Loucy (cell line): Measurements from ENCODE around the gene HERC3.

Source experiments
- H2AFZ ChIP-seq: fragments of 200-600 bp; sonication (generic); 2 replicates; pipeline ENCODE4 v1.6.0; 2016; ENCODE audit warnings: antibody characterized with exemption, mild to moderate bottlenecking, low read length, moderate library complexity
- H3F3A ChIP-seq: fragments of 200-600 bp; 2 replicates; pipeline ENCODE4 v1.6.0; 2016; ENCODE audit warnings: antibody characterized with exemption, low read depth, mild to moderate bottlenecking
- H3K27me3 ChIP-seq: fragments of 200-600 bp; sonication (generic); 2 replicates; pipeline ENCODE4 v1.6.1; 2014; ENCODE audit warnings: low read length, mild to moderate bottlenecking; ENCODE audit not compliant: insufficient read depth, poor library complexity, severe bottlenecking
- H3K36me3 ChIP-seq: fragments of 200-600 bp; sonication (generic); 2 replicates; pipeline ENCODE4 v1.6.1; 2016; ENCODE audit warnings: low read length; ENCODE audit not compliant: insufficient read depth
- H3K4me1 ChIP-seq: fragments of 200-600 bp; sonication (generic); 2 replicates; pipeline ENCODE4 v1.5.1; 2014; ENCODE audit warnings: low read length, mild to moderate bottlenecking; ENCODE audit not compliant: insufficient read depth, poor library complexity, severe bottlenecking
- H3K4me2 ChIP-seq: fragments of 200-600 bp; sonication (generic); 2 replicates; pipeline ENCODE4 v1.6.0; 2014; ENCODE audit warnings: antibody characterized with exemption, low read length, low read depth, mild to moderate bottlenecking; ENCODE audit not compliant: poor library complexity, severe bottlenecking
- H3K4me3 ChIP-seq: fragments of 200-600 bp; sonication (generic); 2 replicates; pipeline ENCODE4 v1.5.1; 2014; ENCODE audit warnings: low read length, mild to moderate bottlenecking, mixed read lengths; ENCODE audit not compliant: poor library complexity, severe bottlenecking
- H3K79me2 ChIP-seq: fragments of 200-600 bp; sonication (generic); 2 replicates; pipeline ENCODE4 v1.6.1; 2014; ENCODE audit warnings: low read length; ENCODE audit not compliant: insufficient read depth
- H3K9ac ChIP-seq: fragments of 200-600 bp; sonication (generic); 2 replicates; pipeline ENCODE4 v1.6.0; 2014; ENCODE audit warnings: mild to moderate bottlenecking, low read depth, low read length, moderate library complexity; ENCODE audit not compliant: poor library complexity, severe bottlenecking
- H3K9me2 ChIP-seq: fragments of 200-600 bp; sonication (generic); replicated peaks from 2 replicates; pipeline ENCODE4 v1.6.1; 2016; ENCODE audit warnings: low read depth, low read length, mixed read lengths
- H3K9me3 ChIP-seq: fragments of 200-600 bp; sonication (generic); 2 replicates; pipeline ENCODE4 v1.6.1; 2014; ENCODE audit warnings: mild to moderate bottlenecking, antibody characterized with exemption, low read length, low read depth; ENCODE audit not compliant: insufficient read depth
- H4K20me1 ChIP-seq: fragments of 200-600 bp; sonication (generic); 2 replicates; pipeline ENCODE4 v1.6.0; 2014; ENCODE audit warnings: antibody characterized with exemption, low read length, mild to moderate bottlenecking; ENCODE audit not compliant: insufficient read depth, poor library complexity, severe bottlenecking
- EZH2phosphoT487 ChIP-seq: fragments of 200-600 bp; IDR thresholded peaks from 2 replicates; pipeline ENCODE4 v1.6.1; 2018; ENCODE audit warnings: antibody characterized with exemption, mild to moderate bottlenecking, moderate library complexity, borderline replicate concordance
- TF ChIP-seq, protein P1 (sequence below): fragments of 200-600 bp; sonication (generic); conservative IDR thresholded peaks from 2 replicates; pipeline ENCODE4 v1.5.1; 2014; ENCODE audit warnings: mild to moderate bottlenecking, antibody characterized with exemption, low read length

The HERC3 gene

DNA sequence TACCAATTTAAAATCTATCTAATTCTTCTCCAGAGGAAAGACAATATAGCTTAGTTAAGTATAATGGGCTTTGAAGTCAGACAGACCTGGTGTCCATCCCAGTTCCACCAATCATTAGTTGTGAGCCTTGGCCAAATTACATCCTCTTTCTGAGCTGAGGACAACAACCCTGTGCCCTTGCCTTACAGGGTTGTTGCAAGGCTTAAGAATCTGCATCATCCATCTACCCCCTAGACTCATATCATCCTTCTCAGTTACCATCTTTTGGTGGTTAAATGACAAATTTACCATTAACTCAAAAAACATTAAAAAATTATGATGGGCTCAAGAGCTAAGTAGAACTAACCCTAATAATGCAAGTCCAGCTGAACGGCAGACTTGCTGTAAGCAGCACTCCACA, 53.7 kb downstream of the HERC3 start:
- H2AFZ ChIP-seq: no peak overlapping the region
- H3F3A ChIP-seq: no peaks in the 10 kb centered on the region
- H3K79me2 ChIP-seq: no peaks in the 10 kb centered on the region
- no peak overlapping the region for H3K4me2 ChIP-seq
- no peak overlapping the region for H3K9ac ChIP-seq
- TF ChIP-seq EZH2phosphoT487: no peak
- TF ChIP-seq, protein P1, sequence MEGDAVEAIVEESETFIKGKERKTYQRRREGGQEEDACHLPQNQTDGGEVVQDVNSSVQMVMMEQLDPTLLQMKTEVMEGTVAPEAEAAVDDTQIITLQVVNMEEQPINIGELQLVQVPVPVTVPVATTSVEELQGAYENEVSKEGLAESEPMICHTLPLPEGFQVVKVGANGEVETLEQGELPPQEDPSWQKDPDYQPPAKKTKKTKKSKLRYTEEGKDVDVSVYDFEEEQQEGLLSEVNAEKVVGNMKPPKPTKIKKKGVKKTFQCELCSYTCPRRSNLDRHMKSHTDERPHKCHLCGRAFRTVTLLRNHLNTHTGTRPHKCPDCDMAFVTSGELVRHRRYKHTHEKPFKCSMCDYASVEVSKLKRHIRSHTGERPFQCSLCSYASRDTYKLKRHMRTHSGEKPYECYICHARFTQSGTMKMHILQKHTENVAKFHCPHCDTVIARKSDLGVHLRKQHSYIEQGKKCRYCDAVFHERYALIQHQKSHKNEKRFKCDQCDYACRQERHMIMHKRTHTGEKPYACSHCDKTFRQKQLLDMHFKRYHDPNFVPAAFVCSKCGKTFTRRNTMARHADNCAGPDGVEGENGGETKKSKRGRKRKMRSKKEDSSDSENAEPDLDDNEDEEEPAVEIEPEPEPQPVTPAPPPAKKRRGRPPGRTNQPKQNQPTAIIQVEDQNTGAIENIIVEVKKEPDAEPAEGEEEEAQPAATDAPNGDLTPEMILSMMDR: no peak
- no peaks in the 10 kb centered on the region for H3K9me2 ChIP-seq
- H3K36me3 ChIP-seq: no peaks in the 10 kb centered on the region
- no peaks in the 10 kb centered on the region for H3K9me3 ChIP-seq
- peaks cover 15% of the 10 kb centered on the region for H3K4me1 ChIP-seq
- H3K27me3 ChIP-seq: no peaks in the 10 kb centered on the region
- no peak overlapping the region for H3K4me3 ChIP-seq
- no peaks in the 10 kb centered on the region for H4K20me1 ChIP-seq

DNA sequence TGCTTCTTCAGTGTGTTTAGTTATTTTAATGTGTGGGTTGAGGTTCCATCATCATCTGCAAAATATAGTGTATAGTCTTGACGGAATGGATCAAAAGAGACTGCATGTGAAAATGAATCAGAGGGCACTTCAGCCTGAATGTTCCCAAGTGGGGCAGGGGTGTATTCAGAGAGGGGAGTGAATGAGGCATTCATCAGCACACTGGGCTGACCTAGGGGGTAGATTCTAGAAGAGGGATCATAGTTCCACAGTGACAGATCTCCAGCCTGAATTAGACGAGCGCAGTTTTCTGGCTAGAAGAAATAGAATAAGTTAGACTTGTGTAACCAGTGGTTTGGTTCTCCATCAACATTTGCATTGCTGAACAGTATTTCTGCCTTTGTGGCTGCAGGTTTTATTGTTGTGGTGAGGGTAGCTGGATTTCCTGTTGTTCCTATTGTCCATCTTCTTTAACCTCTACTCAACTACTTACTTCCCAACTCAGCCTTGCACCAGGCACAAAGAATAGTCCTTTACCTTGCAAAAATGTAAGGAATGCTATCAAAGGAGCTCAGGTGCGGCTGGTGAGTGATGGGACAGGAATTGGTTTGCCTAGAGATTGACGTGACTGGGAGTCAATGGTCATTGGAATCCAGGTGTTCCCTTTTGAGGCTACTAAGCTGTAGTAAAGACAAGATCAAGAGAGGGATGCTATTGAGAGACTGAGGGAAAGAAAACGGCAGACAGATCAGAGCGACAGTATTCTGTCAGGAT, 54.4 kb downstream of the HERC3 start:
- H3K4me1 ChIP-seq: peaks cover 15% of the 10 kb centered on the region
- no peak overlapping the region for H3K4me3 ChIP-seq
- H3F3A ChIP-seq: no peaks in the 10 kb centered on the region
- no peaks in the 10 kb centered on the region for H4K20me1 ChIP-seq
- H3K4me2 ChIP-seq: no peak overlapping the region
- no peaks in the 10 kb centered on the region for H3K79me2 ChIP-seq
- H3K9me3 ChIP-seq: no peaks in the 10 kb centered on the region
- no peaks in the 10 kb centered on the region for H3K36me3 ChIP-seq
- H2AFZ ChIP-seq: no peak overlapping the region
- no peak for TF ChIP-seq EZH2phosphoT487
- TF ChIP-seq, protein P1: no peak
- no peak overlapping the region for H3K9ac ChIP-seq
- H3K9me2 ChIP-seq: no peaks in the 10 kb centered on the region
- H3K27me3 ChIP-seq: no peaks in the 10 kb centered on the region

DNA sequence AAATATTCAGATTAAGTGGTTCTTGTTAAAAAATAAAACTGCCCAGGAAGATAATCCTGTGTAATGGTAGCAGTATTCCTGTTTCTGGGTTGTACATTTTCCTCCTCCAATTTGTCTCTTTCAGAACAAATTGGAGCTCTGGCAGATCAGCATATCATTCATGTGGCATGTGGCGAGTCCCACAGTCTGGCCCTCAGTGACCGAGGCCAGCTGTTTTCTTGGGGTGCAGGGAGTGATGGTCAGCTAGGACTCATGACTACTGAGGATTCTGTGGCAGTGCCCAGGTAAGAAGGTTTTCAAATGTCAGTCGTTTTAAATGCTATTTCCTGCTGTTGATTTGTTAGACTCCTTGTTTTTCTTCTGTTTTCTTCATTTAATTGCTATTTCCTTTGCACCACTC, 57.4 kb downstream of the HERC3 start:
- Histone ChIP-seq H2AFZ (no peak overlapping the region), H3K9me2 (no peaks in the 10 kb centered on the region), H3K79me2 (no peaks in the 10 kb centered on the region), H3K9me3 (no peaks in the 10 kb centered on the region), H3K9ac (no peak overlapping the region), H3K27me3 (no peaks in the 10 kb centered on the region), H3K4me3 (no peak overlapping the region), H3K4me2 (no peak overlapping the region), H3F3A (no peaks in the 10 kb centered on the region), H3K36me3 (peaks cover 18% of the 10 kb centered on the region; the same call in 1 of the 2 replicates), H3K4me1 (peaks cover 15% of the 10 kb centered on the region), H4K20me1 (no peaks in the 10 kb centered on the region)
- TF ChIP-seq, protein P1: no peak
- no peak for TF ChIP-seq EZH2phosphoT487
